ENCODE measurements around the gene CYB5A.

The CYB5A gene

DNA sequence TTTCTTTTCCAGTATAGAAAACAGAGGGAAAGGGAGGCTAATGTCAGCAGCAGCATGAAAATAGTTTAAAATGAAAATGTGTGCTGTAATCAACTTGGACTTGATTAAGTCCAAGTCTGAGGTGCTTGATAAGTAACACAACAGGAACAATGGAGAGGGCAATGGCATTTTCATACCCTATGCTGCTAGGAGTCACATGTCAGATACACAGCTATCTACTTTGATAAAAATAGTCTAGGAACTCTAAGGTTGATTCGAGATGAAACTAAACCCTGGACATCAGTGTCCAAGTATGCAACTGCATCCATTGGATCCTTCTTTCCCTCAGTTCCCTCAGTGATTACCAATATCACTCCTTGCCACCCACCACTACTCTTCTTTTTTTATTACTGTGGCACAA is 19.2 kb upstream of the CYB5A start:
- no peak for TF ChIP-seq TAF1 (IDR thresholded peaks at IDR 0.05; ENCODE audit: borderline replicate concordance, insufficient read depth, low read length)

DNA sequence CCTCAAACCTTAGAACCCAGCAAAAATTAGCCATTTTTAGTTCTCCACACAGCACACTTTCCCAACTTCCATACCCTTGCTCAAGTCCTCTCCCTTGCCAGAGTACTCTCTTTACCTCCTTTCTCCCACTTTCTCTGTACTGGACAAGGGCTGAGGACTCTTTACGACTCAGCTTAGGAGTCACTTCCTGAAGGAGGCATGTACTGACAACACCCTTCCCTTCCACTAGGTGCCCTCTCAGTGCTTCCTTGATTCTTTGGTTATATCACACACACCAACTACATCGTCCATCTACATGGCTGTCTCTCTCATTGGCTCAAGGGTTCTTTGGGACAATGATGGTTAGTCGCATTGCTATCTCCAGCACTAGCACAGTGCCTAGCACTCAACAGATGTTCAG is 18.6 kb upstream of the CYB5A start:
- no peak for TF ChIP-seq POLR2AphosphoS5 (IDR thresholded peaks at IDR 0.05; ENCODE audit: low read depth, low read length)
- TF ChIP-seq TAF1 (IDR thresholded peaks at IDR 0.05; ENCODE audit: borderline replicate concordance, insufficient read depth, low read length), result no peak
- TF ChIP-seq, protein P1, sequence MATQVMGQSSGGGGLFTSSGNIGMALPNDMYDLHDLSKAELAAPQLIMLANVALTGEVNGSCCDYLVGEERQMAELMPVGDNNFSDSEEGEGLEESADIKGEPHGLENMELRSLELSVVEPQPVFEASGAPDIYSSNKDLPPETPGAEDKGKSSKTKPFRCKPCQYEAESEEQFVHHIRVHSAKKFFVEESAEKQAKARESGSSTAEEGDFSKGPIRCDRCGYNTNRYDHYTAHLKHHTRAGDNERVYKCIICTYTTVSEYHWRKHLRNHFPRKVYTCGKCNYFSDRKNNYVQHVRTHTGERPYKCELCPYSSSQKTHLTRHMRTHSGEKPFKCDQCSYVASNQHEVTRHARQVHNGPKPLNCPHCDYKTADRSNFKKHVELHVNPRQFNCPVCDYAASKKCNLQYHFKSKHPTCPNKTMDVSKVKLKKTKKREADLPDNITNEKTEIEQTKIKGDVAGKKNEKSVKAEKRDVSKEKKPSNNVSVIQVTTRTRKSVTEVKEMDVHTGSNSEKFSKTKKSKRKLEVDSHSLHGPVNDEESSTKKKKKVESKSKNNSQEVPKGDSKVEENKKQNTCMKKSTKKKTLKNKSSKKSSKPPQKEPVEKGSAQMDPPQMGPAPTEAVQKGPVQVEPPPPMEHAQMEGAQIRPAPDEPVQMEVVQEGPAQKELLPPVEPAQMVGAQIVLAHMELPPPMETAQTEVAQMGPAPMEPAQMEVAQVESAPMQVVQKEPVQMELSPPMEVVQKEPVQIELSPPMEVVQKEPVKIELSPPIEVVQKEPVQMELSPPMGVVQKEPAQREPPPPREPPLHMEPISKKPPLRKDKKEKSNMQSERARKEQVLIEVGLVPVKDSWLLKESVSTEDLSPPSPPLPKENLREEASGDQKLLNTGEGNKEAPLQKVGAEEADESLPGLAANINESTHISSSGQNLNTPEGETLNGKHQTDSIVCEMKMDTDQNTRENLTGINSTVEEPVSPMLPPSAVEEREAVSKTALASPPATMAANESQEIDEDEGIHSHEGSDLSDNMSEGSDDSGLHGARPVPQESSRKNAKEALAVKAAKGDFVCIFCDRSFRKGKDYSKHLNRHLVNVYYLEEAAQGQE (IDR thresholded peaks at IDR 0.05; ENCODE audit: insufficient read depth in 1 of 2, low read depth in 2 of 2, low read length in 2 of 2), result no peak

- TF ChIP-seq TAF1 (IDR thresholded peaks at IDR 0.05; ENCODE audit: borderline replicate concordance, insufficient read depth, low read length) (no peak), POLR2AphosphoS5 (IDR thresholded peaks at IDR 0.05; ENCODE audit: low read depth, low read length) (no peak), FOXP2 (optimal IDR thresholded peaks at IDR 0.05; ENCODE audit: borderline replicate concordance, extremely low read depth, extremely low read length, insufficient read depth) (no peak), SIN3A (IDR thresholded peaks at IDR 0.05; ENCODE audit: borderline replicate concordance, insufficient read depth, low read length) (no peak)
- TF ChIP-seq, protein P1 (IDR thresholded peaks at IDR 0.05; ENCODE audit: insufficient read depth in 1 of 2, low read depth in 2 of 2, low read length in 2 of 2), result no peak
Observed at GRCh38 chr18:74303936-74304335, 12.2 kb upstream of the CYB5A start.

DNA sequence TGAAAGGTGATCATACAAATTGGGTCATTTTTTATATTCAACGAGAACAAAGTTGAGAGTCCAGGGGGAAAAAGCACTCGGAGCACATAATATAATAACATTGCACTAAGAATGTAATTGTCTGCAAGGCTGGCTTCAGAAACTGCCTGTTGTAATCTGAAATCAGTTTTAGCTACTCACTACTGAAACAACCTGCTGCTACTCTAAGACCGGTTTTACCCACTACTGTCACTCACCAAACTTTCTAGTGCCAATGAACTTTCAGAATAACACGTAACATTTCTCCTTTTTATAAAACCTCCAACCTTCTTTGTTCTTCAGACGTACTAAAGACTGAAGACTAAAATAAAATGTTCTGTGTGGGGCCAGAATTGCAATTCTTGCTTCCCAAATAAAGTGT is 11.5 kb upstream of the CYB5A start:
- TF ChIP-seq SIN3A (IDR thresholded peaks at IDR 0.05; ENCODE audit: borderline replicate concordance, insufficient read depth, low read length), result no peak
- TF ChIP-seq POLR2AphosphoS5 (IDR thresholded peaks at IDR 0.05; ENCODE audit: low read depth, low read length), result no peak
- TF ChIP-seq, protein P1 (IDR thresholded peaks at IDR 0.05; ENCODE audit: insufficient read depth in 1 of 2, low read depth in 2 of 2, low read length in 2 of 2), result no peak
- TF ChIP-seq TAF1 (IDR thresholded peaks at IDR 0.05; ENCODE audit: borderline replicate concordance, insufficient read depth, low read length), result no peak
- TF ChIP-seq FOXP2 (optimal IDR thresholded peaks at IDR 0.05; ENCODE audit: borderline replicate concordance, extremely low read depth, extremely low read length, insufficient read depth), result no peak

DNA sequence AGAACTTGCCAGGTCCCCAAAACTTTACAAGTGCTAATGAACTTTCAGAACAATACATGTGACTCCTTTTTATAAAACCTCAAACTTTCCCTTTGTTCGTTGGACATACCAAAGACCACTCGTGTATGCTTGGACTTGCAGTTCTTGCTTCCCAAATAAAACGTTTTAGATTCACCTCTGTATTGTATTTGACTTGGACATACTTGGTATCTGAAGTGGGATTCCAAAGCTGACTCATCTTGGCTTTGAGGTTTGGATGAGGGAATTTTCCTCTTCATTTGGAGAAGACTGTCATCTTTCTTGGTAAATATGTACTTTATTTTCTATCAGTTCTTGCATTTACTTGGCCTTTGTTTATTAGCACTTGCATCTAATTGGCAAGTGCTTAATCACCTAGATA is 8.0 kb upstream of the CYB5A start:
- no peak for TF ChIP-seq SIN3A (IDR thresholded peaks at IDR 0.05; ENCODE audit: borderline replicate concordance, insufficient read depth, low read length)
- TF ChIP-seq FOXP2 (optimal IDR thresholded peaks at IDR 0.05; ENCODE audit: borderline replicate concordance, extremely low read depth, extremely low read length, insufficient read depth), result no peak
- TF ChIP-seq, protein P1 (IDR thresholded peaks at IDR 0.05; ENCODE audit: insufficient read depth in 1 of 2, low read depth in 2 of 2, low read length in 2 of 2), result no peak
- TF ChIP-seq TAF1 (IDR thresholded peaks at IDR 0.05; ENCODE audit: borderline replicate concordance, insufficient read depth, low read length), result no peak
- TF ChIP-seq POLR2AphosphoS5 (IDR thresholded peaks at IDR 0.05; ENCODE audit: low read depth, low read length), result no peak
